KMS-11 (cell line): Measurements from ENCODE around the gene DTHD1.

Experiments used
- H2AFZ ChIP-seq: fragments of 200-600 bp; sonication (generic); 2 replicates; pipeline ENCODE4 v1.6.1; 2016; ENCODE audit warnings: antibody characterized with exemption, mixed run types, low read depth
- H3K27ac ChIP-seq: fragments of 200-600 bp; sonication (generic); 2 replicates; pipeline ENCODE4 v1.6.1; 2016; ENCODE audit warnings: mild to moderate bottlenecking, mixed run types
- H3K27me3 ChIP-seq: fragments of 200-600 bp; sonication (generic); 2 replicates; pipeline ENCODE4 v1.6.1; 2017; ENCODE audit warnings: mild to moderate bottlenecking, low read depth, mixed run types, moderate library complexity; ENCODE audit not compliant: insufficient read depth
- H3K36me3 ChIP-seq: fragments of 200-600 bp; sonication (generic); 2 replicates; pipeline ENCODE4 v1.6.1; 2017; ENCODE audit warnings: mild to moderate bottlenecking, mixed run types; ENCODE audit not compliant: insufficient read depth
- H3K4me1 ChIP-seq: fragments of 200-600 bp; sonication (generic); 2 replicates; pipeline ENCODE4 v1.6.1; 2016; ENCODE audit warnings: mild to moderate bottlenecking, low read depth, mixed run types; ENCODE audit not compliant: poor library complexity, severe bottlenecking
- H3K4me2 ChIP-seq: fragments of 200-600 bp; sonication (generic); 2 replicates; pipeline ENCODE4 v1.7.0; 2016; ENCODE audit warnings: mild to moderate bottlenecking, mixed run types
- H3K4me3 ChIP-seq: fragments of 200-600 bp; sonication (generic); IDR thresholded peaks from 2 replicates; pipeline ENCODE4 v1.6.1; 2017; ENCODE audit warnings: low read depth, low read length, mixed read lengths; ENCODE audit not compliant: insufficient read depth
- H3K79me2 ChIP-seq: fragments of 200-600 bp; sonication (generic); 2 replicates; pipeline ENCODE4 v1.6.1; 2016; ENCODE audit warnings: low read depth, mixed run types; ENCODE audit not compliant: insufficient read depth
- H3K9ac ChIP-seq: fragments of 200-600 bp; sonication (generic); 2 replicates; pipeline ENCODE4 v1.6.1; 2016; ENCODE audit warnings: mild to moderate bottlenecking, mixed run types
- H4K20me1 ChIP-seq: fragments of 200-600 bp; sonication (generic); 2 replicates; pipeline ENCODE4 v1.6.1; 2016; ENCODE audit warnings: mild to moderate bottlenecking, mixed run types; ENCODE audit not compliant: insufficient read depth
- TF ChIP-seq, protein P1 (sequence below): fragments of 200-600 bp; sonication (generic); conservative IDR thresholded peaks from 2 replicates; pipeline ENCODE4 v1.6.1; 2017; ENCODE audit warnings: low read depth, mild to moderate bottlenecking, antibody characterized with exemption, low read length, moderate library complexity, mixed read lengths

DTHD1 gene

DNA sequence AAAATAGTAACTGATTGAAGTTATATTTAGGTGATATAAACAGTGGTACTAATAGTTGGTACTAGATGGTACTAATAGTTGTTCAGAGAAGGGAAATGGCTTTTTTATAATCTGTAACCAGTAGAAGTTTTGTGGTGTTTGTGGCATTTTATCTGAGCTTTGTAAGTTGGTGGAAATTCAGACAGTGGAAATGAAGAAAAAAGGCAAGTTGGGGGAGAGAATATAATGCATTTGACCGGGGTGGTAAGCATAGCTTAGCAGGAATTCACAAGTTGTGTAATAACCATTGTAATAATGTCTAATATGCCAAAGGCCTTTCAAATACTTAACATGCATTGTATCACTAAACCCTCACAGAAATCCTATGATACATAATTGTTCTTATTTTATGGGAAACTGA is 36.3 kb downstream of the DTHD1 start:
- Histone ChIP-seq H4K20me1 (no peaks in the 10 kb centered on the region), H3K4me2 (no peak overlapping the region), H3K9ac (no peak overlapping the region), H3K4me1 (no peaks in the 10 kb centered on the region), H3K79me2 (no peaks in the 10 kb centered on the region), H3K36me3 (no peaks in the 10 kb centered on the region), H3K4me3 (no peak overlapping the region), H3K27ac (no peak overlapping the region), H3K27me3 (no peaks in the 10 kb centered on the region), H2AFZ (no peak overlapping the region)
- TF ChIP-seq, protein P1, sequence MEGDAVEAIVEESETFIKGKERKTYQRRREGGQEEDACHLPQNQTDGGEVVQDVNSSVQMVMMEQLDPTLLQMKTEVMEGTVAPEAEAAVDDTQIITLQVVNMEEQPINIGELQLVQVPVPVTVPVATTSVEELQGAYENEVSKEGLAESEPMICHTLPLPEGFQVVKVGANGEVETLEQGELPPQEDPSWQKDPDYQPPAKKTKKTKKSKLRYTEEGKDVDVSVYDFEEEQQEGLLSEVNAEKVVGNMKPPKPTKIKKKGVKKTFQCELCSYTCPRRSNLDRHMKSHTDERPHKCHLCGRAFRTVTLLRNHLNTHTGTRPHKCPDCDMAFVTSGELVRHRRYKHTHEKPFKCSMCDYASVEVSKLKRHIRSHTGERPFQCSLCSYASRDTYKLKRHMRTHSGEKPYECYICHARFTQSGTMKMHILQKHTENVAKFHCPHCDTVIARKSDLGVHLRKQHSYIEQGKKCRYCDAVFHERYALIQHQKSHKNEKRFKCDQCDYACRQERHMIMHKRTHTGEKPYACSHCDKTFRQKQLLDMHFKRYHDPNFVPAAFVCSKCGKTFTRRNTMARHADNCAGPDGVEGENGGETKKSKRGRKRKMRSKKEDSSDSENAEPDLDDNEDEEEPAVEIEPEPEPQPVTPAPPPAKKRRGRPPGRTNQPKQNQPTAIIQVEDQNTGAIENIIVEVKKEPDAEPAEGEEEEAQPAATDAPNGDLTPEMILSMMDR: no peak

DNA sequence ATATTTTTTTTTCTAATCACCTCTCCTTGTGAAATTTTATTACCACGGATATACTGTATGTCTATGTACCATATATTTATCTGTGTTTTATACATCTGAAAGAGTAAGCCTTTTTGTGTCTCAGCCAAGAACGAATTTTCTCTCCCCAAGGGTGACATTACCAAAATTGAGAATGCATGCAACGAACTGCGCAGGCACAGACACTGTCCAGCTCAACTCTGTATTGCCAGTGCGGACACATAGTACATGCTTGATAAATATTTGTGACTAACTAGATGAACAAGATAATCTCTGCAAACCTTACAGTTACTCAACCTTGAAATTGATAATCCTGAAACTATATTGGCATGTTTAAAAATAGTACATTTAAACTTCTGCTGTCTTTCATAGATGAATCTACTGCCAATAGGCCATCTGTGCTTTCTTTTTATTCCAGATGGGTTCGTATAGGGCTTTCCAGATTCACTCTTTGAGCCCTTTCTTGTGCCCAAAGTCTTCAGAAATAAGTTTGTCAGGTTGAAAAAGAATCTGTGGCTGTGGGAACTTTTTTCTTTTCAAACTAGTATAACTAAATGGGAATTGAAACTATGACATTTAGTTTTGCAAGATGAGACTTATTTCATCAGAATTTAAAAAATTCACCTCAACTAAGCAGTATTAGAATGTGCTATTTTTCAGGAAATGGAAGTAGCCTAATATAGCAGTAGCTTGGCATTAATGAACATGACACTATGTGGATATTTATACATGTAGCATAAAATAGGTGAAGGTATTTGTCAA is 38.9 kb downstream of the DTHD1 start:
- peaks cover 3% of the 10 kb centered on the region for H3K4me1 ChIP-seq
- H4K20me1 ChIP-seq: no peaks in the 10 kb centered on the region
- no peaks in the 10 kb centered on the region for H3K79me2 ChIP-seq
- TF ChIP-seq, protein P1: no peak
- H2AFZ ChIP-seq: no peak overlapping the region
- no peak overlapping the region for H3K9ac ChIP-seq
- H3K4me2 ChIP-seq: no peak overlapping the region
- H3K27me3 ChIP-seq: no peaks in the 10 kb centered on the region
- no peak overlapping the region for H3K4me3 ChIP-seq
- no peaks in the 10 kb centered on the region for H3K36me3 ChIP-seq
- H3K27ac ChIP-seq: no peak overlapping the region

DNA sequence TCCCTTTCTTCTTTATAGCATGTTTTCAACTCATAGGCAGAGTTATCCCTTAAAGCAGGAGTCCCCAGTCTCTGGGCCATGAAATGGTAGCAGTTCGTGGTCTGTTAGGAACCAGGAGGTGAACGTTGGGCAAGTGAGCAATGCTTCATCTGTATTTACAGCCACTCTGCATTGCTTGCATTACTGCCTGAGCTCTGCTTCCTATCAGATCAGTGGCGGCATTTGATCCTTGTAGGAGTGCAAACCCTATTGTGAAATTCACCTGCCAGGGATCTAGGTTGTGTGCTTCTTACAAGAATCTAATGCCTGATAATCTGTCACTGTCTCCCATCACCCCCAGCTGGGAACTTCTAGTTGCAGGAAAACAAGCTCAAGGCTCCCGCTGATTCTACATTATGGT is 39.8 kb downstream of the DTHD1 start:
- TF ChIP-seq, protein P1: no peak
- no peaks in the 10 kb centered on the region for H3K79me2 ChIP-seq
- no peaks in the 10 kb centered on the region for H3K36me3 ChIP-seq
- no peak overlapping the region for H3K9ac ChIP-seq
- H2AFZ ChIP-seq: no peak overlapping the region
- peaks cover 10% of the 10 kb centered on the region for H3K4me1 ChIP-seq
- no peaks in the 10 kb centered on the region for H3K27me3 ChIP-seq
- no peak overlapping the region for H3K4me3 ChIP-seq
- H3K4me2 ChIP-seq: no peak overlapping the region
- H4K20me1 ChIP-seq: no peaks in the 10 kb centered on the region
- H3K27ac ChIP-seq: no peak overlapping the region

DNA sequence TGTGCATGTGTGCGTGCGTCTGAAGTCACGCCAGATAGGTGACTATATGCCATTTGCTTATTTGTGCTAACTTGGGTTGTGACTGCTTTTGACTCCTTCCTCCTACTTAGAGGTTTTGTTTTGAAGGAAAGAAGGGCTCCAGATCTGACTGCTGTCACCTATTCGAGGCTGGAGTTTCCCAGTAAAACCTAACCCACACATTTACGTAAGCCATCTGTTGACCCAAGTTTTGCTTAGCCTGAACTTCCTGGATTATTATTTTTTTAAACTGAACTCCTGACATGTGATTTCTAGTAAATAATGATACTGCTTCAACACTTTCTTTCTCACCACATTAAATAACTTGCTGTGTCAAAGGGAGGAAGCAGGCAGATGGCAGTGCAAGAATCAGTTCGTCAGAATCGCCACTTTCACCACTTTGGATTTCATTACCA is 41.5 kb downstream of the DTHD1 start:
- TF ChIP-seq, protein P1: no peak
- Histone ChIP-seq H3K4me2 (no peak overlapping the region), H3K4me1 (peaks cover 10% of the 10 kb centered on the region)

More for the DNA sequence above, 41.5 kb downstream of the DTHD1 start:
- Histone ChIP-seq H3K36me3 (no peaks in the 10 kb centered on the region), H3K27ac (no peak overlapping the region), H2AFZ (no peak overlapping the region), H4K20me1 (no peaks in the 10 kb centered on the region), H3K9ac (no peak overlapping the region), H3K27me3 (no peaks in the 10 kb centered on the region), H3K79me2 (no peaks in the 10 kb centered on the region), H3K4me3 (no peak overlapping the region)
